PC-9 (cell line): Measurements from ENCODE around the gene PVALB. TPM values are rescaled to one million over a fixed set of nuclear protein-coding genes. Genes with fewer than 3 reads are reported as not detected.

Experiments
- BruUV-seq: library from RNA; stranded (reverse); fragments of 400-500 nt; replicated peaks from 2 replicates; lab custom pipeline; 2021; lab: Mats Ljungman, UMichigan
- CTCF ChIA-PET: fragments of 300-600 bp; sonication (Branson Sonifier 250); formaldehyde crosslinking; loops from one replicate; lab custom pipeline; 2022; ENCODE audit warnings: antibody characterized with exemption; lab: Charles Lee
- POLR2A ChIA-PET: fragments of 300-600 bp; sonication (Branson Sonifier 250); formaldehyde crosslinking; loops from one replicate; lab custom pipeline; 2022; ENCODE audit warnings: antibody characterized with exemption; ENCODE audit not compliant: unreplicated experiment; lab: Charles Lee
- DNase-seq, 2 experiments: peaks; one replicate each; pipeline versions ENCODE4 v3.0.0 to v3.0.0-alpha.2; 2015 to 2022; ENCODE audit warnings: mixed read lengths in 1 of 2
- H2AFZ ChIP-seq: fragments of 200-600 bp; sonication (generic); 2 replicates; pipeline ENCODE4 v1.8.1; 2017; ENCODE audit warnings: antibody characterized with exemption
- H3F3A ChIP-seq: fragments of 200-600 bp; sonication (generic); 2 replicates; pipeline ENCODE4 v1.8.1; 2017; ENCODE audit warnings: antibody characterized with exemption, mild to moderate bottlenecking, low read depth; ENCODE audit not compliant: insufficient read depth
- H3K27ac ChIP-seq: fragments of 200-600 bp; sonication (generic); 2 replicates; pipeline ENCODE4 v1.6.1; 2016; ENCODE audit warnings: mixed run types
- H3K27me3 ChIP-seq: fragments of 200-600 bp; sonication (generic); 2 replicates; pipeline ENCODE4 v1.6.1; 2016; ENCODE audit warnings: low read depth, mixed run types; ENCODE audit not compliant: insufficient read depth
- H3K36me3 ChIP-seq: fragments of 200-600 bp; sonication (generic); 2 replicates; pipeline ENCODE4 v1.6.1; 2016; ENCODE audit warnings: low read depth, mixed run types
- H3K4me1 ChIP-seq: fragments of 200-600 bp; sonication (generic); replicated peaks from 2 replicates; pipeline ENCODE4 v1.6.1; 2016; ENCODE audit warnings: mixed run types; ENCODE audit not compliant: insufficient read depth
- H3K4me2 ChIP-seq: fragments of 200-600 bp; sonication (generic); 2 replicates; pipeline ENCODE4 v1.6.1; 2017; ENCODE audit warnings: mixed run types
- H3K4me3 ChIP-seq: fragments of 200-600 bp; sonication (generic); 2 replicates; pipeline ENCODE4 v1.6.1; 2016; ENCODE audit warnings: mixed run types
- H3K79me2 ChIP-seq: fragments of 200-600 bp; sonication (generic); 2 replicates; pipeline ENCODE4 v1.6.1; 2017; ENCODE audit warnings: low read depth, mixed run types
- H3K9me2 ChIP-seq: fragments of 200-600 bp; sonication (generic); 2 replicates; pipeline ENCODE4 v1.8.1; 2017; ENCODE audit warnings: mild to moderate bottlenecking; ENCODE audit not compliant: insufficient read depth
- H3K9me3 ChIP-seq: fragments of 200-600 bp; sonication (generic); 2 replicates; pipeline ENCODE4 v1.8.1; 2016; ENCODE audit warnings: low read depth; ENCODE audit not compliant: insufficient read depth
- H4K20me1 ChIP-seq: fragments of 200-600 bp; sonication (generic); 2 replicates; pipeline ENCODE4 v1.8.1; 2017; ENCODE audit not compliant: insufficient read depth
- EZH2 ChIP-seq: fragments of 200-600 bp; sonication (generic); IDR thresholded peaks from 2 replicates; pipeline ENCODE4 v1.8.0; 2017; ENCODE audit warnings: antibody characterized with exemption, low read depth
- intact Hi-C: fragments of 100-400 bp; cut with micrococcal nuclease; formaldehyde crosslinking; loops from one replicate; pipeline ENCODE4 v1.10.0; 2022; ENCODE audit not compliant: unreplicated experiment
- total RNA-seq: library from RNA; stranded (reverse); gene quantifications from 2 replicates; pipeline ENCODE4 v1.2.3, GENCODE V29; 2021
- TF ChIP-seq, protein P1 (sequence below): fragments of 200-600 bp; sonication (generic); conservative IDR thresholded peaks from 2 replicates; pipeline ENCODE4 v1.6.1; 2017; ENCODE audit warnings: mixed run types, antibody characterized with exemption, mild to moderate bottlenecking, moderate library complexity

Gene PVALB
- total RNA-seq, 1 experiment from 2014 or later, result not detected

DNA sequence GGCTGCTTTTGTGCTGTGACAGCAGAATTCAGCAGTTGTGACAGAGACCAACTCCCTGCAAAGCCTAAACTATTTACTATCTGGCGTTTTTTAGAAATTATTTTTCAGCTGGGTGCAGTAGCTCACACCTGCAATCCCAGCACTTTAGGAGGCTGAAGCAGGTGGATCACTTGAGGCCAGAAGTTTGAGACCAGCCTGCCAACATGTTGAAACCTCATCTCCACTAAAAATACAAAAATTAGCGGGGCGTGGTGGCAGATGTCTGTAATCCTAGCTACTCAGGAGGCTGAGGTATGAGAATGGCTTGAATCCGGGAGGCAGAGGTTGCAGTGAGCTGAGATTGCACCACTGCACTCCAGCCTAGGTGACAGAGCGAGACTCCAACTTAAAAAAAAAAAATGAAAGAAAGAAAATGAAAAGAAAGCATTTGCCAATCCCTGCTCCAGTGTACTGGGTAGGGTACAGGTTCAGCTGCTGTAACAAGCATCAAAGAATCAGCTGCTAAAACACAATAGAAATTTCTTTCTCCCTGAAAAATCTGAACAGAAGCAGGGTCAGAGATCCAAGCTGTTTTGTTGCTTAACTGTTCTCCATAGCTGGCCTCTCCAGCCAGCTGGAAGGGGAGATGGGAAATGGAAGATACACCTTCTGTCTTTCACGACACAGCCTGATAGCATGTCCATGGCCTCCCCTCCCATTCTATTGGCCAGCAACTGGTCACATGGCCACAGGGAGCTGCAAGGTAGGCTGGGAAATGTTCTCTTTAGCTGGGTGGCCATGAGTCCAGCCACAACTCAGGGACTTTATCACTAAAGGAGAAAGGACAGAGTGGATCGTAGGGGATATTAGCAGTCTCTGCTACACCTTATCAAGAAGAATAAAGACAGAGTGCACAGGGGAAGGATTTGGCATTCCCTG, 35.5 kb upstream of the PVALB start:
- Histone ChIP-seq H3K4me1 (no peaks in the 10 kb centered on the region; the same call in 1 of the 2 replicates), H3F3A (no peaks in the 10 kb centered on the region; the same call in 1 of the 2 replicates), H3K9me2 (no peaks in the 10 kb centered on the region), H3K4me3 (no peak overlapping the region), H3K27me3 (no peaks in the 10 kb centered on the region), H3K4me2 (no peak overlapping the region), H2AFZ (no peak overlapping the region), H3K36me3 (no peaks in the 10 kb centered on the region), H3K27ac (no peak overlapping the region), H3K9me3 (no peaks in the 10 kb centered on the region), H3K79me2 (no peaks in the 10 kb centered on the region), H4K20me1 (no peaks in the 10 kb centered on the region)
- intact Hi-C loops, result no loop called here
- POLR2A ChIA-PET, result interaction anchor here (0.6 to 0.7 kb wide), 2 partner anchors 256 to 876 kb away, joined by 5 to 12 read pairs; no protein-coding TSS in a partner anchor
- no TSS peak for BruUV-seq
- no peak for DNase-seq
- CTCF ChIA-PET, result interaction anchor here (0.5 to 1.4 kb wide), 3 partner anchors 71 to 125 kb away, joined by 3 to 6 read pairs (median 5); no protein-coding TSS in a partner anchor
- TF ChIP-seq EZH2, result no peak
- TF ChIP-seq, protein P1, sequence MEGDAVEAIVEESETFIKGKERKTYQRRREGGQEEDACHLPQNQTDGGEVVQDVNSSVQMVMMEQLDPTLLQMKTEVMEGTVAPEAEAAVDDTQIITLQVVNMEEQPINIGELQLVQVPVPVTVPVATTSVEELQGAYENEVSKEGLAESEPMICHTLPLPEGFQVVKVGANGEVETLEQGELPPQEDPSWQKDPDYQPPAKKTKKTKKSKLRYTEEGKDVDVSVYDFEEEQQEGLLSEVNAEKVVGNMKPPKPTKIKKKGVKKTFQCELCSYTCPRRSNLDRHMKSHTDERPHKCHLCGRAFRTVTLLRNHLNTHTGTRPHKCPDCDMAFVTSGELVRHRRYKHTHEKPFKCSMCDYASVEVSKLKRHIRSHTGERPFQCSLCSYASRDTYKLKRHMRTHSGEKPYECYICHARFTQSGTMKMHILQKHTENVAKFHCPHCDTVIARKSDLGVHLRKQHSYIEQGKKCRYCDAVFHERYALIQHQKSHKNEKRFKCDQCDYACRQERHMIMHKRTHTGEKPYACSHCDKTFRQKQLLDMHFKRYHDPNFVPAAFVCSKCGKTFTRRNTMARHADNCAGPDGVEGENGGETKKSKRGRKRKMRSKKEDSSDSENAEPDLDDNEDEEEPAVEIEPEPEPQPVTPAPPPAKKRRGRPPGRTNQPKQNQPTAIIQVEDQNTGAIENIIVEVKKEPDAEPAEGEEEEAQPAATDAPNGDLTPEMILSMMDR, result no peak

DNA sequence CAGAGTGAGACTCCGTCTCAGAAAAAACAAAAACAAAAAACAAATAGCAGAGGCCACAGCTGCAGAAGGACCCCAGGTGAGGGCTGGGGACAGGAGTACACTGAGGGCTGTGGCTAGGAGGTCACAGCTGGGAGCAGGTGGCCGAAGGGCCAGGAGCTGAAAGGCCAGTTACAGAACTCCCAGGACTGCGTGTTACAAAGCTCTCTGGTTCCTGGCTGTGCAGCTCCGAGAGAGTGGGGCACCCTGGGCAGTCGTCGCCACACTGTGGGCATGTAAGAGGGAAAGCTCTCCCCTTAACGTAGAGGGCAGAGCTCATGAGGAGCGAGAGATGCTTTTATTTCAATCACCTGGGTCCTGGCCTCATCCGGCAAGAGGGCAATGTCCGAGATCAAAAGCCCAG, 33.8 kb upstream of the PVALB start:
- no peaks in the 10 kb centered on the region for H3K9me2 ChIP-seq

DNA sequence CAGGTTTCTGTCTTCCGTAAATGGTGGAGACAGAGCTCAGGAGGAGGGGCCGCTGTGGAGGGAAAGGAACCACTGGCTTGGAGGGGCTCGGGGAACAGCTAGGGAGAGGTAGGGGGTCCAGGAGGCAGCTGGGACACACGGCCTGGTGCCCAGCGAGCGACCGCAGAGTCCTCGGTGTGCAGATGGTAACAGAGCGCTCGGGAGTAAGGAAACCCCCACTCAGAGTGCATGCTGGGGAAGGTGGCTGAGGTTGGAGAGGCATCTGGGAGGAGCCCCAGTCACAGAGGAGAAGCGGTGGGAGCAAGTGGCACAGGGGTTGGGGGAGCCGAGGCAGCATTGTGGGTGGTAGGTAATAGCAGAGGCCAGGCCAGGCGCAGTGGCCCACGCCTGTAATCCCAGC, 33.2 kb upstream of the PVALB start:
- no TSS peak for BruUV-seq
- POLR2A ChIA-PET, result no interaction called here

More for the DNA sequence above, 33.8 kb upstream of the PVALB start:
- Histone ChIP-seq H3K4me1 (no peaks in the 10 kb centered on the region), H3K9me3 (no peaks in the 10 kb centered on the region), H3K27ac (no peak overlapping the region), H3K4me3 (no peak overlapping the region), H3K79me2 (no peaks in the 10 kb centered on the region), H3K36me3 (no peaks in the 10 kb centered on the region), H2AFZ (no peak overlapping the region), H3K27me3 (no peaks in the 10 kb centered on the region), H3F3A (no peaks in the 10 kb centered on the region; the same call in 1 of the 2 replicates), H4K20me1 (no peaks in the 10 kb centered on the region), H3K4me2 (no peak overlapping the region)
- intact Hi-C loops, result no loop called here
- TF ChIP-seq EZH2, result no peak
- TF ChIP-seq, protein P1, result no peak
- no TSS peak for BruUV-seq
- ChIA-PET POLR2A (no interaction called here), CTCF (no interaction called here)
- DNase-seq, result no peak

More for the DNA sequence above, 33.2 kb upstream of the PVALB start:
- H3K4me3 ChIP-seq, result no peak overlapping the region
- CTCF ChIA-PET, result no interaction called here
- no peak for DNase-seq
- H3K27me3 ChIP-seq, result no peaks in the 10 kb centered on the region
- no peaks in the 10 kb centered on the region for H4K20me1 ChIP-seq
- H3K36me3 ChIP-seq, result no peaks in the 10 kb centered on the region
- H3K9me2 ChIP-seq, result no peaks in the 10 kb centered on the region
- no peaks in the 10 kb centered on the region for H3K9me3 ChIP-seq
- H3K79me2 ChIP-seq, result no peaks in the 10 kb centered on the region
- H3F3A ChIP-seq, result no peaks in the 10 kb centered on the region; the same call in 1 of the 2 replicates
- TF ChIP-seq EZH2, result no peak
- TF ChIP-seq, protein P1, result no peak
- intact Hi-C loops, result no loop called here
- H2AFZ ChIP-seq, result no peak overlapping the region
- no peak overlapping the region for H3K27ac ChIP-seq
- no peaks in the 10 kb centered on the region for H3K4me1 ChIP-seq
- H3K4me2 ChIP-seq, result no peak overlapping the region
